HepG2 (cell line): Measurements from ENCODE around the gene LRP1-AS. TPM values are rescaled to one million over a fixed set of nuclear protein-coding genes. Genes with fewer than 3 reads are reported as not detected.

Experiments
- ADNP ChIP-seq: sonication (generic); formaldehyde crosslinking; IDR thresholded peaks from 2 replicates; pipeline ENCODE4 v1.4.0; 2020; ENCODE audit warnings: missing genetic modification reagents
- ATRX ChIP-seq: sonication (generic); formaldehyde crosslinking; IDR thresholded peaks from 2 replicates; pipeline ENCODE4 v1.4.0; 2020; ENCODE audit warnings: missing genetic modification reagents, borderline replicate concordance
- ISX ChIP-seq: sonication (generic); formaldehyde crosslinking; conservative IDR thresholded peaks from 2 replicates; pipeline ENCODE4 v1.5.0; 2020; ENCODE audit warnings: missing genetic modification reagents
- KLF6 ChIP-seq: IDR thresholded peaks from 2 replicates; pipeline ENCODE4 v1.8.0; 2016; ENCODE audit warnings: missing biosample characterization, missing genetic modification reagents
- MZF1 ChIP-seq: sonication (generic); formaldehyde crosslinking; IDR thresholded peaks from 2 replicates; pipeline ENCODE4 v1.8.1; 2023; ENCODE audit warnings: mild to moderate bottlenecking, missing genetic modification reagents, borderline replicate concordance
- POLR2A ChIP-seq, 2 experiments: IDR thresholded peaks; 2 replicates each; pipeline ENCODE4 v1.6.1; 2011; ENCODE audit warnings: low read depth in 2 of 2, low read length in 2 of 2, mild to moderate bottlenecking in 1 of 2, moderate library complexity in 1 of 2; ENCODE audit not compliant: insufficient read depth in 1 of 2
- POLR2AphosphoS5 ChIP-seq: IDR thresholded peaks from 2 replicates; pipeline ENCODE4 v1.6.1; 2012; ENCODE audit warnings: low read depth, low read length
- REXO4 ChIP-seq: sonication (generic); formaldehyde crosslinking; IDR thresholded peaks from 2 replicates; pipeline ENCODE4 v1.8.0; 2022; ENCODE audit warnings: missing genetic modification reagents, mild to moderate bottlenecking, borderline replicate concordance
- TBP ChIP-seq: sonication (generic); formaldehyde crosslinking; IDR thresholded peaks from 2 replicates; pipeline ENCODE4 v1.5.0; 2020; ENCODE audit warnings: missing genetic modification reagents
- ZC3H13 ChIP-seq: sonication (generic); formaldehyde crosslinking; IDR thresholded peaks from 2 replicates; pipeline ENCODE4 v1.8.1; 2023; ENCODE audit warnings: mild to moderate bottlenecking, missing genetic modification reagents, moderate library complexity
- ZFP36L2 ChIP-seq: sonication (generic); formaldehyde crosslinking; IDR thresholded peaks from 2 replicates; pipeline ENCODE4 v1.4.0; 2020; ENCODE audit warnings: missing genetic modification reagents
- polyA plus RNA-seq, 8 experiments: library from polyadenylated mRNA; depleted of rRNA in 3 of 8; stranded (reverse) in 7 of 8; unstranded in 1 of 8; fragments of >200 nt; fragmentation: Illumina TruSeq in 4 of 8; extraction: Trizol in 4 of 8; gene quantifications; 2 replicates each; pipeline versions ENCODE4 v1.2.1 to v1.2.3, GENCODE V29; 2011 to 2016; ENCODE audit warnings: low read depth in 4 of 8, missing spikeins in 1 of 8, mixed read lengths in 1 of 8; ENCODE audit not compliant: insufficient read depth in 1 of 8
- total RNA-seq, 5 experiments: library from RNA; depleted of rRNA; stranded (reverse); fragments of >200 nt; fragmentation: Illumina TruSeq; extraction: Trizol; gene quantifications; 2 replicates each; pipeline ENCODE4 v1.2.3, GENCODE V29; 2016; ENCODE audit warnings: low read depth in 1 of 5
- TF ChIP-seq, protein P1 (sequence below): IDR thresholded peaks from 2 replicates; pipeline ENCODE4 v1.6.1; 2012; ENCODE audit warnings: low read depth, low read length, improper control_type of control experiment
- TF ChIP-seq, protein P2 (sequence below): sonication (generic); formaldehyde crosslinking; IDR thresholded peaks from 2 replicates; pipeline ENCODE4 v1.4.0; 2020; ENCODE audit warnings: mild to moderate bottlenecking, missing genetic modification reagents
- TF ChIP-seq, protein P3 (sequence below): sonication (generic); formaldehyde crosslinking; IDR thresholded peaks from 2 replicates; pipeline ENCODE4 v1.5.0; 2020; ENCODE audit warnings: missing genetic modification reagents
- TF ChIP-seq, protein P4 (sequence below): sonication (generic); formaldehyde crosslinking; IDR thresholded peaks from 2 replicates; pipeline ENCODE4 v1.4.0; 2020; ENCODE audit warnings: mild to moderate bottlenecking, low read depth, missing genetic modification reagents
- TF ChIP-seq, protein P5 (sequence below): sonication (generic); formaldehyde crosslinking; conservative IDR thresholded peaks from 2 replicates; pipeline ENCODE4 v1.4.0; 2020; ENCODE audit warnings: missing genetic modification reagents
- TF ChIP-seq, protein P6 (sequence below): sonication (generic); formaldehyde crosslinking; IDR thresholded peaks from 2 replicates; pipeline ENCODE4 v1.8.0; 2022; ENCODE audit warnings: mild to moderate bottlenecking, missing genetic modification reagents; ENCODE audit not compliant: insufficient replicate concordance

LRP1-AS gene
- total and polyA plus RNA-seq, 2 of the 13 experiments (the other 11 are each of a cell fraction or from before 2014, with no cell fraction given): 0.20 TPM; not detected in 1

DNA sequence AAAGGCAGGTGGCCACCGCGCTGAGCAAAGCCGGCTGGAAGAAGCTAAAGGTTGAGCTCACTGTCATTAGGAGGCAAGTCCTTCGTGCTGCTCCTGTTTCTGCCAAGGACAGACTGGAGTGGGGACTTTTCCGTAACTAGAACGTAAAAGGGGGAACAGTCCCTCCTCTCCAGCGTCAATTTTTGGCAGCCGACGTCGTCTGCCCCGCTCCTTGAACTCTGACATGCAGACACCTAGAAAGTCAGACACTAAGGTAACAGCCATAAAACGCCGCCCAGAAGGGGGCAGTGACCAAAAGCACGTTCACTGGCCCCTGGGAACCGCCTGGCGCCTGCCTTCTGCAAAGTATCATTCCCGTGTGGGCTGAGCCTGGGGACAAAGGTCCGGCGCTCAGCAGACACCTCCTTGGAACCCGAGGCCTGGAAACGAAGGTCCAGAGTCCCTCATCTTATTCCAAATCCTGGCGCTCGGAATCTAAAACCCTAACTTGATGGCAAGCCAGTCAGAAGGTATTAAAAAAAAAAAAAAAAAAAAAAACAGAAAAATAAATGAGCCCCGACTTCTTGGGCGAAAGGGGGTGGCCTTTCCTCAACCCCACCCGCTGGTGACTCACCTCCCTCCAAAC, 20.2 kb downstream of the LRP1-AS start (continued):
- no peak for TF ChIP-seq TBP (CRISPR knock-in tag)
- no peak; the same call in 1 of the 2 replicates for TF ChIP-seq KLF6 (CRISPR knock-in tag)
- TF ChIP-seq ISX (CRISPR knock-in tag): no peak
- peak; percentile 59 to 64 for TF ChIP-seq POLR2A (IDR thresholded peaks at IDR 0.05; ENCODE audit: insufficient read depth in 1 of 2, low read depth in 2 of 2, low read length in 2 of 2)
- TF ChIP-seq ATRX (CRISPR knock-in tag): no peak
- TF ChIP-seq ZFP36L2: no peak
- TF ChIP-seq, protein P1, sequence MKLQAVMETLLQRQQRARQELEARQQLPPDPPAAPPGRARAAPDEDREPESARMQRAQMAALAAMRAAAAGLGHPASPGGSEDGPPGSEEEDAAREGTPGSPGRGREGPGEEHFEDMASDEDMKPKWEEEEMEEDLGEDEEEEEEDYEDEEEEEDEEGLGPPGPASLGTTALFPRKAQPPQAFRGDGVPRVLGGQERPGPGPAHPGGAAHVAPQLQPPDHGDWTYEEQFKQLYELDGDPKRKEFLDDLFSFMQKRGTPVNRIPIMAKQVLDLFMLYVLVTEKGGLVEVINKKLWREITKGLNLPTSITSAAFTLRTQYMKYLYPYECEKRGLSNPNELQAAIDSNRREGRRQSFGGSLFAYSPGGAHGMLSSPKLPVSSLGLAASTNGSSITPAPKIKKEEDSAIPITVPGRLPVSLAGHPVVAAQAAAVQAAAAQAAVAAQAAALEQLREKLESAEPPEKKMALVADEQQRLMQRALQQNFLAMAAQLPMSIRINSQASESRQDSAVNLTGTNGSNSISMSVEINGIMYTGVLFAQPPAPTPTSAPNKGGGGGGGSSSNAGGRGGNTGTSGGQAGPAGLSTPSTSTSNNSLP: no peak
- no peak for TF ChIP-seq REXO4 (CRISPR knock-in tag)
- TF ChIP-seq ADNP: no peak
- TF ChIP-seq, protein P2, sequence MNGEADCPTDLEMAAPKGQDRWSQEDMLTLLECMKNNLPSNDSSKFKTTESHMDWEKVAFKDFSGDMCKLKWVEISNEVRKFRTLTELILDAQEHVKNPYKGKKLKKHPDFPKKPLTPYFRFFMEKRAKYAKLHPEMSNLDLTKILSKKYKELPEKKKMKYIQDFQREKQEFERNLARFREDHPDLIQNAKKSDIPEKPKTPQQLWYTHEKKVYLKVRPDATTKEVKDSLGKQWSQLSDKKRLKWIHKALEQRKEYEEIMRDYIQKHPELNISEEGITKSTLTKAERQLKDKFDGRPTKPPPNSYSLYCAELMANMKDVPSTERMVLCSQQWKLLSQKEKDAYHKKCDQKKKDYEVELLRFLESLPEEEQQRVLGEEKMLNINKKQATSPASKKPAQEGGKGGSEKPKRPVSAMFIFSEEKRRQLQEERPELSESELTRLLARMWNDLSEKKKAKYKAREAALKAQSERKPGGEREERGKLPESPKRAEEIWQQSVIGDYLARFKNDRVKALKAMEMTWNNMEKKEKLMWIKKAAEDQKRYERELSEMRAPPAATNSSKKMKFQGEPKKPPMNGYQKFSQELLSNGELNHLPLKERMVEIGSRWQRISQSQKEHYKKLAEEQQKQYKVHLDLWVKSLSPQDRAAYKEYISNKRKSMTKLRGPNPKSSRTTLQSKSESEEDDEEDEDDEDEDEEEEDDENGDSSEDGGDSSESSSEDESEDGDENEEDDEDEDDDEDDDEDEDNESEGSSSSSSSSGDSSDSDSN (CRISPR knock-in tag): no peak; the same call in 1 of the 2 replicates
- TF ChIP-seq, protein P3, sequence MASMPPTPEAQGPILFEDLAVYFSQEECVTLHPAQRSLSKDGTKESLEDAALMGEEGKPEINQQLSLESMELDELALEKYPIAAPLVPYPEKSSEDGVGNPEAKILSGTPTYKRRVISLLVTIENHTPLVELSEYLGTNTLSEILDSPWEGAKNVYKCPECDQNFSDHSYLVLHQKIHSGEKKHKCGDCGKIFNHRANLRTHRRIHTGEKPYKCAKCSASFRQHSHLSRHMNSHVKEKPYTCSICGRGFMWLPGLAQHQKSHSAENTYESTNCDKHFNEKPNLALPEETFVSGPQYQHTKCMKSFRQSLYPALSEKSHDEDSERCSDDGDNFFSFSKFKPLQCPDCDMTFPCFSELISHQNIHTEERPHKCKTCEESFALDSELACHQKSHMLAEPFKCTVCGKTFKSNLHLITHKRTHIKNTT (CRISPR knock-in tag): no peak
- no peak for TF ChIP-seq ZC3H13 (CRISPR knock-in tag)
- TF ChIP-seq, protein P4, sequence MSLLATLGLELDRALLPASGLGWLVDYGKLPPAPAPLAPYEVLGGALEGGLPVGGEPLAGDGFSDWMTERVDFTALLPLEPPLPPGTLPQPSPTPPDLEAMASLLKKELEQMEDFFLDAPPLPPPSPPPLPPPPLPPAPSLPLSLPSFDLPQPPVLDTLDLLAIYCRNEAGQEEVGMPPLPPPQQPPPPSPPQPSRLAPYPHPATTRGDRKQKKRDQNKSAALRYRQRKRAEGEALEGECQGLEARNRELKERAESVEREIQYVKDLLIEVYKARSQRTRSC: no peak
- TF ChIP-seq POLR2AphosphoS5: peak; percentile 63
- TF ChIP-seq MZF1: no peak
- TF ChIP-seq, protein P5, sequence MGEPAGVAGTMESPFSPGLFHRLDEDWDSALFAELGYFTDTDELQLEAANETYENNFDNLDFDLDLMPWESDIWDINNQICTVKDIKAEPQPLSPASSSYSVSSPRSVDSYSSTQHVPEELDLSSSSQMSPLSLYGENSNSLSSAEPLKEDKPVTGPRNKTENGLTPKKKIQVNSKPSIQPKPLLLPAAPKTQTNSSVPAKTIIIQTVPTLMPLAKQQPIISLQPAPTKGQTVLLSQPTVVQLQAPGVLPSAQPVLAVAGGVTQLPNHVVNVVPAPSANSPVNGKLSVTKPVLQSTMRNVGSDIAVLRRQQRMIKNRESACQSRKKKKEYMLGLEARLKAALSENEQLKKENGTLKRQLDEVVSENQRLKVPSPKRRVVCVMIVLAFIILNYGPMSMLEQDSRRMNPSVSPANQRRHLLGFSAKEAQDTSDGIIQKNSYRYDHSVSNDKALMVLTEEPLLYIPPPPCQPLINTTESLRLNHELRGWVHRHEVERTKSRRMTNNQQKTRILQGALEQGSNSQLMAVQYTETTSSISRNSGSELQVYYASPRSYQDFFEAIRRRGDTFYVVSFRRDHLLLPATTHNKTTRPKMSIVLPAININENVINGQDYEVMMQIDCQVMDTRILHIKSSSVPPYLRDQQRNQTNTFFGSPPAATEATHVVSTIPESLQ (CRISPR knock-in tag): no peak
- TF ChIP-seq, protein P6, sequence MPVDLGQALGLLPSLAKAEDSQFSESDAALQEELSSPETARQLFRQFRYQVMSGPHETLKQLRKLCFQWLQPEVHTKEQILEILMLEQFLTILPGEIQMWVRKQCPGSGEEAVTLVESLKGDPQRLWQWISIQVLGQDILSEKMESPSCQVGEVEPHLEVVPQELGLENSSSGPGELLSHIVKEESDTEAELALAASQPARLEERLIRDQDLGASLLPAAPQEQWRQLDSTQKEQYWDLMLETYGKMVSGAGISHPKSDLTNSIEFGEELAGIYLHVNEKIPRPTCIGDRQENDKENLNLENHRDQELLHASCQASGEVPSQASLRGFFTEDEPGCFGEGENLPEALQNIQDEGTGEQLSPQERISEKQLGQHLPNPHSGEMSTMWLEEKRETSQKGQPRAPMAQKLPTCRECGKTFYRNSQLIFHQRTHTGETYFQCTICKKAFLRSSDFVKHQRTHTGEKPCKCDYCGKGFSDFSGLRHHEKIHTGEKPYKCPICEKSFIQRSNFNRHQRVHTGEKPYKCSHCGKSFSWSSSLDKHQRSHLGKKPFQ (CRISPR knock-in tag): no peak
